Measurements from ENCODE around the gene SHCBP1. TPM values are rescaled to one million over a fixed set of nuclear protein-coding genes. Genes with fewer than 3 reads are reported as not detected.

Gene SHCBP1
- total RNA-seq, 1 donor from 2014 or later: 14.4 TPM

Small RNA genes lying within 50 kb of the gene (small RNA-seq; reads per million reads assigned to genes)
- not detected for gene RNU6-845P (ENCODE audit: low replicate concordance)

Other genes starting within 250 kb of the SHCBP1 start
- gene VPS35, start 67.8 kb upstream of the SHCBP1 start, total RNA-seq: 129 TPM
- gene ORC6, start 68.3 kb upstream of the SHCBP1 start, total RNA-seq: 11.9 TPM
- 80.8 TPM for gene MYLK3, start 127.0 kb upstream of the SHCBP1 start, total RNA-seq
- gene C16orf87, start 209.8 kb upstream of the SHCBP1 start, total RNA-seq: 30.9 TPM

Measured in tongue (tissue), 2 donors.